ENCODE results near the gene TLE5. TPM values are rescaled to one million over a fixed set of nuclear protein-coding genes. Genes with fewer than 3 reads are reported as not detected.
A peak's percentile ranks its signal among the peaks of the same experiment; 100 is the strongest.

The TLE5 gene
- total and polyA plus RNA-seq, 8 donors, result 126 to 688 (median 339) TPM

- Histone ChIP-seq H3K27me3 (no peaks in the 10 kb centered on the region), H3K4me1 (peaks cover 6 to 22% (median 14%) of the 10 kb centered on the region in 4 donors), H3K27ac (no peak overlapping the region), H3K9me3 (no peaks in the 10 kb centered on the region), H3K36me3 (no peaks in the 10 kb centered on the region), H3K4me3 (no peak overlapping the region)
- peak in 1 of 2 donors; percentile 84 for DNase-seq
- 44 to 66% (median 51%) methylated on average over 3 of the region's 3 CpGs for WGBS, 5 donors
- peak in 1 of 3 donors; percentile 19 for TF ChIP-seq POLR2AphosphoS5 (IDR thresholded peaks at IDR 0.05)
- TF ChIP-seq EP300 (IDR thresholded peaks at IDR 0.05), result no peak
- intact Hi-C loops (cut with DNase I; ENCODE audit: low total_unique reads), result no loop called here
Observed at GRCh38 chr19:3073159-3073563, 10.9 kb upstream of the TLE5 start.

DNA sequence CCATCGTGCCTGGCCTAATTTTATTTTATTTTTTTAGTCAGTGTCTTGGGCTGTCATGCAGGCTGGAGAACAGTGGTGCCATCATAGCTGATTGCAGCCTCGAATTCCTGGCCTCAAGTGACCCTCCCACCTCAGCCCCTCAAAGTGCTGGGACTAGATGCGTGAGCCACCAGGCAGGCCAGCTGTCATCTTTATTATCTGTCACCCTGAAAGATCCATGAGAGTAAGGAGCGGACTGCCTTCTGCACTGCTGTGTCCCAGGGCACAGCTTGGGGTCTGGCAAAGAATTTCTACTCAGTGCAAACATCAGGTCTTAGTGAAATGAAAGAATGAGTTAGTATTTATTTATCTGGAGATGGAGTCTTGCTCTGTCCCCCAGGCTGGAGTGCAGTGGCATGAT, 9.5 kb upstream of the TLE5 start:
- Histone ChIP-seq H3K4me3 (no peak overlapping the region), H3K4me1 (peaks cover 6 to 22% (median 14%) of the 10 kb centered on the region in 4 donors), H3K36me3 (no peaks in the 10 kb centered on the region), H3K27me3 (no peaks in the 10 kb centered on the region), H3K9me3 (no peaks in the 10 kb centered on the region), H3K27ac (no peak overlapping the region)
- no peak for DNase-seq
- no peak for TF ChIP-seq POLR2A (IDR thresholded peaks at IDR 0.05)
- TF ChIP-seq, protein P1, sequence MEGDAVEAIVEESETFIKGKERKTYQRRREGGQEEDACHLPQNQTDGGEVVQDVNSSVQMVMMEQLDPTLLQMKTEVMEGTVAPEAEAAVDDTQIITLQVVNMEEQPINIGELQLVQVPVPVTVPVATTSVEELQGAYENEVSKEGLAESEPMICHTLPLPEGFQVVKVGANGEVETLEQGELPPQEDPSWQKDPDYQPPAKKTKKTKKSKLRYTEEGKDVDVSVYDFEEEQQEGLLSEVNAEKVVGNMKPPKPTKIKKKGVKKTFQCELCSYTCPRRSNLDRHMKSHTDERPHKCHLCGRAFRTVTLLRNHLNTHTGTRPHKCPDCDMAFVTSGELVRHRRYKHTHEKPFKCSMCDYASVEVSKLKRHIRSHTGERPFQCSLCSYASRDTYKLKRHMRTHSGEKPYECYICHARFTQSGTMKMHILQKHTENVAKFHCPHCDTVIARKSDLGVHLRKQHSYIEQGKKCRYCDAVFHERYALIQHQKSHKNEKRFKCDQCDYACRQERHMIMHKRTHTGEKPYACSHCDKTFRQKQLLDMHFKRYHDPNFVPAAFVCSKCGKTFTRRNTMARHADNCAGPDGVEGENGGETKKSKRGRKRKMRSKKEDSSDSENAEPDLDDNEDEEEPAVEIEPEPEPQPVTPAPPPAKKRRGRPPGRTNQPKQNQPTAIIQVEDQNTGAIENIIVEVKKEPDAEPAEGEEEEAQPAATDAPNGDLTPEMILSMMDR (IDR thresholded peaks at IDR 0.05), result no peak
- no peak for TF ChIP-seq EP300 (IDR thresholded peaks at IDR 0.05)
- intact Hi-C loops (cut with DNase I; ENCODE audit: low total_unique reads), result no loop called here
- 69 to 80% (median 73%) methylated on average over 4 of the region's 4 CpGs for WGBS, 5 donors

DNA sequence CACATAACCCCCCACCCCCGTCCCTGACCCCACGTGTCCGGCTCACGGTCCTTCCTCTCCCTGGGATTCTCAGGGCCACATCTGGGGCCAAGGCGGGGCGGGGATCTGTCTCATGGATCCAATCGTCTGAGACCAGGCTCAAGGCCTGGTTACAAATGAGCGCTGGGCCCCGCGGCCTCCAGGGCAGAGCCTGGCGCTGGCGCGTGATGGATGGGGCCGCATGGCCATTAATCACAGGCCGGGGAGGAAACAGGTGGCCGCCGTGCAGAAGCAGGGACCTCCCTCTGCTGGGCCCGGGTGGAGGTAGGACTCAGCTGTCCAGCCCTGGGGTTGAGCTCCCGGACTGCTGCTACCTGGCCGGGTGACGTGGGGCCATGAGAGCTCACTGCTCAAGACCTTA, 5.8 kb upstream of the TLE5 start:
- DNase-seq, result peak in 1 of 2 donors; percentile 91
- Histone ChIP-seq H3K27ac (no peak overlapping the region), H3K36me3 (no peaks in the 10 kb centered on the region), H3K9me3 (no peaks in the 10 kb centered on the region), H3K4me3 (no peak overlapping the region), H3K4me1 (peaks cover 9 to 18% (median 16%) of the 10 kb centered on the region in 4 donors), H3K27me3 (no peaks in the 10 kb centered on the region)
- intact Hi-C loops (cut with DNase I; ENCODE audit: low total_unique reads), result no loop called here
- TF ChIP-seq EP300 (IDR thresholded peaks at IDR 0.05), result no peak
- TF ChIP-seq, protein P1 (IDR thresholded peaks at IDR 0.05), result no peak
- TF ChIP-seq POLR2AphosphoS5 (IDR thresholded peaks at IDR 0.05), result no peak
- TF ChIP-seq POLR2A (IDR thresholded peaks at IDR 0.05), result no peak
- 45 to 66% (median 64%) methylated on average over 4 to 21 of the region's 21 CpGs for WGBS, 5 donors

DNA sequence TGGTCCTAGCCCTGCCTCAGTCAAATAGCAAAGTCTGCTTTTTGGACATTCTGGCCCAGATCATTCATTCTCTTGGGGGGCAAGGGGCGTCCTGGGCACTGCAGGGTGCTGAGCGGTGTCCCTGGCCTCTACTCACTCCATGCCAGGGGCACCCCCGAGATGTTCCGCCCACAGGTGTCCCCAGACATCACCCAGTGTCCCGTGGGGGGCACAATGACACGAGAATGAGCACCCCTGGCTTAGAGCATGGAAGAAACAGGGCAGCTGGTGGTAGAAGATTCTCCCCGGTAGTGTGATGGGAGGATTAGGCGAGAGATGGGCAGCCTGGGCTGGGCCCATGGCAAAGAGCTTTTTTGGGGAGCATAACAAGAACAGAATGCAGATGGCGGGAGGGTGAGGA, 5.3 kb upstream of the TLE5 start:
- Histone ChIP-seq H3K36me3 (no peaks in the 10 kb centered on the region), H3K9me3 (no peaks in the 10 kb centered on the region), H3K4me3 (no peak overlapping the region), H3K27ac (no peak overlapping the region), H3K27me3 (no peaks in the 10 kb centered on the region), H3K4me1 (peaks cover 14 to 23% (median 21%) of the 10 kb centered on the region in 4 donors)
- DNase-seq, result no peak
- TF ChIP-seq POLR2A (IDR thresholded peaks at IDR 0.05), result no peak
- TF ChIP-seq EP300 (IDR thresholded peaks at IDR 0.05), result no peak
- TF ChIP-seq POLR2AphosphoS5 (IDR thresholded peaks at IDR 0.05), result no peak
- TF ChIP-seq, protein P1 (IDR thresholded peaks at IDR 0.05), result no peak
- intact Hi-C loops (cut with DNase I; ENCODE audit: low total_unique reads), result no loop called here
- 86 to 92% (median 90%) methylated on average over 9 of the region's 9 CpGs for whole genome bisulfite sequencing, 5 donors

- intact Hi-C loops (cut with DNase I; ENCODE audit: low total_unique reads), result no loop called here
Observed at GRCh38 chr19:3066482-3067049, 4.3 kb upstream of the TLE5 start.

More at GRCh38 chr19:3066482-3067049, 4.3 kb upstream of the TLE5 start:
- WGBS, 5 donors, result 84 to 89% (median 87%) methylated on average over 16 of the region's 16 CpGs
- TF ChIP-seq POLR2A (IDR thresholded peaks at IDR 0.05) (no peak), EP300 (IDR thresholded peaks at IDR 0.05) (no peak), POLR2AphosphoS5 (IDR thresholded peaks at IDR 0.05) (no peak)
- TF ChIP-seq, protein P1 (IDR thresholded peaks at IDR 0.05), result no peak
- H3K4me3 ChIP-seq, result no peak overlapping the region
- H3K36me3 ChIP-seq, result no peaks in the 10 kb centered on the region
- no peaks in the 10 kb centered on the region for H3K27me3 ChIP-seq
- peaks cover 14 to 24% (median 21%) of the 10 kb centered on the region in 4 donors for H3K4me1 ChIP-seq
- no peak for DNase-seq
- peak overlapping the region in 2 of 5 donors; percentile 54 to 71 for H3K27ac ChIP-seq
- H3K9me3 ChIP-seq, result no peaks in the 10 kb centered on the region

Measured in stomach (tissue), 9 donors.